ENCODE results near the gene TCTA. TPM values are rescaled to one million over a fixed set of nuclear protein-coding genes. Genes with fewer than 3 reads are reported as not detected.
A peak's percentile ranks its signal among the peaks of the same experiment; 100 is the strongest.

Gene TCTA
- total and polyA plus RNA-seq, 4 experiments from 2014 or later, result 27.8 to 39.0 (median 37.9) TPM

DNA sequence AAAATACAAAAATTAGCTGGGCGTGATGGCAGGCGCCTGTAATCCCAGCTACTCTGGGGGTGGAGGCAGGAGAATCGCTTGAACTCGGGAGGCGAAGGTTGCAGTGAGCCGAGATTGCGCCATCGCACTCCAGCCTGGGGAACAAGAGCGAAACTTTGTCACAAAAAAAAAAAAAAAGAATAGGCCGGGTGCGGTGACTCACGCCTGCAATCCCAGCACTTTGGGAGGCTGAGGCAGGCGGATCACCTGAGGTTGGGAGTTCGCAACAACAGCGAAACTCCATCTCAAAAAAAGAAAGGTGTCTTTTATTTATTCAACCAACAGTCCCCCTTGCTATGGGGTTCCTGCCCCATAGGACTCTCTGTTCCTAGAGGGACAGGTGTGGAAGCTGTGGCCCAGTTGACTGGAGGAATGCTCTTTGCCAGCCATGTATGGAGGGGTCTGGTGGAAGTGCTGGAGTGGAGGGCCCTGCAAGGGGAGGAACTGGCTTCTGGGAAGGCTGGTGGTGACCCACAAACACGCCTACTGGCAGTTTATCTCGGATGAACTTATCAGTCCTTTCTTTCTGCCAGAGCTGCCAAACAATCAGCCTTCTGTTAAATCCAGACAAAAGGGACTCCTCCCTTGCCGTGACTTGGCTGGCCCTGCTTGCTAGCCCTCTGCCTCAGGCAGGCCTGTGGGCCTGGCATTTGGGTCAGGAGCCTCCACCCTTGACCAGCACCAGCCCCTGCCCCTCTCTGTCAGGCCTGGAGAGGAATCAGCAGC lies 53.2 kb downstream of the TCTA start:
- no peaks in the 10 kb centered on the region for H3K36me3 ChIP-seq (ENCODE audit: insufficient read depth, low read length)
- no peak overlapping the region for H3K4me3 ChIP-seq (ENCODE audit: low read length in 2 of 2)
- POLR2A ChIA-PET (ENCODE audit: partially characterized antibody), result no interaction called here
- Mint-ChIP-seq H3K4me1 (peaks cover 0 to 10% (median 5%) of the 10 kb centered on the region in 4 donors), H3K36me3 (no peaks in the 10 kb centered on the region), H3K27me3 (no peaks in the 10 kb centered on the region), H3K9me3 (no peaks in the 10 kb centered on the region), H3K27ac (peak overlapping the region in 2 of 7 donors; percentile 43 to 66), H3K4me3 (no peak overlapping the region)
- no peak for DNase-seq
- CTCF ChIA-PET (ENCODE audit: partially characterized antibody), result interaction anchor here (0.7 to 2.6 kb wide), 2 partner anchors 16 to 108 kb away, joined by 5 to 12 read pairs; no protein-coding TSS in a partner anchor
- H3K27me3 ChIP-seq (ENCODE audit: insufficient read depth, low read length), result no peaks in the 10 kb centered on the region
- H3K9me3 ChIP-seq (ENCODE audit: control insufficient read depth in 1 of 2, low read length in 2 of 2), result no peaks in the 10 kb centered on the region
- H3K27ac ChIP-seq (ENCODE audit: low read depth, low read length), result no peak overlapping the region
- peaks cover 8% of the 10 kb centered on the region for H3K4me1 ChIP-seq (ENCODE audit: insufficient read depth, low read length)
- intact Hi-C loops (cut with micrococcal nuclease), result no loop called here

Other genes with a start within 250 kb of the TCTA start
- gene CCDC71, start 246.1 kb upstream of the TCTA start, total RNA-seq, result 10 to 100 TPM; 31.6 to 33.5 TPM
- gene CCDC71, start 246.1 kb upstream of the TCTA start, polyA plus RNA-seq, result 1 to 10 TPM in 1 of 2 donors, under 1 TPM in 1; 0.13 to 2.1 TPM
- gene KLHDC8B, start 240.8 kb upstream of the TCTA start, total RNA-seq, result 1 to 10 TPM; 1.9 to 2.0 TPM
- gene KLHDC8B, start 240.8 kb upstream of the TCTA start, polyA plus RNA-seq, result 1 to 10 TPM; 1.3 to 1.8 TPM
- 1 to 10 TPM; 9.8 to 9.9 TPM for gene C3orf62, start 135.2 kb upstream of the TCTA start, total RNA-seq
- gene C3orf62, start 135.2 kb upstream of the TCTA start, polyA plus RNA-seq, result 1 to 10 TPM in 1 of 2 donors, under 1 TPM in 1; 0.76 to 2.3 TPM
- 100 to 1,000 TPM; 111 to 114 TPM for gene USP4, start 72.4 kb upstream of the TCTA start, total RNA-seq
- 10 to 100 TPM; 73.2 to 75.4 TPM for gene USP4, start 72.4 kb upstream of the TCTA start, polyA plus RNA-seq
- 10 to 100 TPM; 75.7 to 77.7 TPM for gene GPX1, start 54.1 kb upstream of the TCTA start, total RNA-seq
- gene GPX1, start 54.1 kb upstream of the TCTA start, polyA plus RNA-seq, result 100 to 1,000 TPM; 124 to 177 TPM
- gene RHOA, start 447 bp upstream of the TCTA start, total RNA-seq, result 100 to 1,000 TPM; 246 to 269 TPM
- 100 to 1,000 TPM; 616 to 784 TPM for gene RHOA, start 447 bp upstream of the TCTA start, polyA plus RNA-seq
- 1 to 10 TPM; 6.4 to 7.6 TPM for gene AMT, start 10.1 kb downstream of the TCTA start, total RNA-seq
- gene AMT, start 10.1 kb downstream of the TCTA start, polyA plus RNA-seq, result under 1 TPM; 0.15 to 0.83 TPM
- 10 to 100 TPM; 16.7 to 17.8 TPM for gene NICN1, start 16.9 kb downstream of the TCTA start, total RNA-seq
- gene NICN1, start 16.9 kb downstream of the TCTA start, polyA plus RNA-seq, result 1 to 10 TPM; 4.1 to 6.2 TPM
- gene DAG1, start 57.8 kb downstream of the TCTA start, total RNA-seq, result 10 to 100 TPM; 15.3 to 18.0 TPM
- gene DAG1, start 57.8 kb downstream of the TCTA start, polyA plus RNA-seq, result 1 to 10 TPM; 2.7 to 5.0 TPM
- under 1 TPM; 0.06 to 0.15 TPM for gene BSN, start 142.1 kb downstream of the TCTA start, total RNA-seq
- under 1 TPM in 1 of 2 donors, not detected in 1; 0.01 TPM for gene BSN, start 142.1 kb downstream of the TCTA start, polyA plus RNA-seq

Measured in CD4-positive, alpha-beta memory T cell (primary cell).